MM.1S (cell line): Measurements from ENCODE around the gene MBD5.

Experiments
- DNase-seq: peaks from one replicate; pipeline ENCODE4 v3.0.0-alpha.2; 2015
- H2AFZ ChIP-seq: fragments of 300-600 bp; sonication (generic); 2 replicates; pipeline ENCODE4 v1.6.0; 2016; ENCODE audit warnings: antibody characterized with exemption, low read length
- H3F3A ChIP-seq: fragments of 300-600 bp; sonication (generic); 2 replicates; pipeline ENCODE4 v1.6.1; 2016; ENCODE audit warnings: mild to moderate bottlenecking, antibody characterized with exemption, low read length, moderate library complexity, mixed read lengths; ENCODE audit not compliant: insufficient read depth
- H3K27ac ChIP-seq: fragments of 300-600 bp; sonication (generic); 2 replicates; pipeline ENCODE4 v1.5.1; 2016; ENCODE audit warnings: mild to moderate bottlenecking, low read length
- H3K27me3 ChIP-seq: fragments of 300-600 bp; sonication (generic); replicated peaks from 2 replicates; pipeline ENCODE4 v1.6.0; 2016; ENCODE audit warnings: low read length; ENCODE audit not compliant: insufficient read depth
- H3K36me3 ChIP-seq: fragments of 300-600 bp; sonication (generic); replicated peaks from 2 replicates; pipeline ENCODE4 v1.6.1; 2016; ENCODE audit warnings: mild to moderate bottlenecking, low read length, mixed read lengths; ENCODE audit not compliant: insufficient read depth
- H3K4me1 ChIP-seq: fragments of 300-600 bp; sonication (generic); 2 replicates; pipeline ENCODE4 v1.6.1; 2016; ENCODE audit warnings: low read length, mixed read lengths
- H3K4me2 ChIP-seq: fragments of 300-600 bp; sonication (generic); 2 replicates; pipeline ENCODE4 v1.6.0; 2016; ENCODE audit warnings: low read depth, low read length
- H3K4me3 ChIP-seq: fragments of 300-600 bp; sonication (generic); 2 replicates; pipeline ENCODE4 v1.5.1; 2016; ENCODE audit warnings: low read length, mixed read lengths
- H3K79me2 ChIP-seq: fragments of 300-600 bp; sonication (generic); 2 replicates; pipeline ENCODE4 v1.6.1; 2016; ENCODE audit warnings: mixed run types, low read length, mixed read lengths
- H3K9ac ChIP-seq: fragments of 300-600 bp; sonication (generic); 2 replicates; pipeline ENCODE4 v1.6.1; 2016; ENCODE audit warnings: low read length, mixed read lengths
- H3K9me2 ChIP-seq: fragments of 300-600 bp; sonication (generic); replicated peaks from 2 replicates; pipeline ENCODE4 v1.6.1; 2016; ENCODE audit warnings: mild to moderate bottlenecking, low read length, mixed read lengths; ENCODE audit not compliant: insufficient read depth
- H3K9me3 ChIP-seq: fragments of 300-600 bp; sonication (generic); replicated peaks from 2 replicates; pipeline ENCODE4 v1.6.1; 2016; ENCODE audit warnings: mild to moderate bottlenecking, low read length, mixed read lengths; ENCODE audit not compliant: insufficient read depth
- H4K20me1 ChIP-seq: fragments of 300-600 bp; sonication (generic); 2 replicates; pipeline ENCODE4 v1.6.1; 2016; ENCODE audit warnings: mild to moderate bottlenecking, low read length, moderate library complexity, mixed read lengths; ENCODE audit not compliant: insufficient read depth
- CTCF ChIP-seq: fragments of 300-600 bp; sonication (generic); IDR thresholded peaks from 2 replicates; pipeline ENCODE4 v1.5.1; 2016; ENCODE audit warnings: antibody characterized with exemption, low read length, mixed read lengths
- EZH2 ChIP-seq: fragments of 300-600 bp; sonication (generic); optimal IDR thresholded peaks from 2 replicates; pipeline ENCODE3; 2017; ENCODE audit warnings: low read depth, mild to moderate bottlenecking, antibody characterized with exemption, low read length, mixed read lengths
- EZH2phosphoT487 ChIP-seq: fragments of 300-600 bp; sonication (generic); IDR thresholded peaks from 2 replicates; pipeline ENCODE4 v1.6.1; 2018; ENCODE audit warnings: antibody characterized with exemption, low read length

MBD5 gene

GRCh38 chr2:148031152-148031551 is 10.3 kb downstream of the MBD5 start:
- Histone ChIP-seq H3K79me2 (peaks cover 31% of the 10 kb centered on the region), H4K20me1 (no peaks in the 10 kb centered on the region), H3K4me1 (no peaks in the 10 kb centered on the region)

GRCh38 chr2:148032215-148032614 is 11.3 kb downstream of the MBD5 start:
- Histone ChIP-seq H3K9me2 (no peaks in the 10 kb centered on the region), H3K9ac (no peak overlapping the region), H3K27ac (no peak overlapping the region), H3F3A (no peaks in the 10 kb centered on the region), H2AFZ (no peak overlapping the region), H3K4me3 (no peak overlapping the region), H3K4me2 (no peak overlapping the region), H3K9me3 (no peaks in the 10 kb centered on the region), H3K27me3 (no peaks in the 10 kb centered on the region), H3K4me1 (no peaks in the 10 kb centered on the region), H3K36me3 (no peaks in the 10 kb centered on the region), H4K20me1 (no peaks in the 10 kb centered on the region), H3K79me2 (peaks cover 25% of the 10 kb centered on the region)
- TF ChIP-seq CTCF (no peak), EZH2phosphoT487 (no peak), EZH2 (no peak)
- DNase-seq: no peak

More at GRCh38 chr2:148031152-148031551, 10.3 kb downstream of the MBD5 start:
- Histone ChIP-seq H3K9ac (no peak overlapping the region), H3K27ac (no peak overlapping the region), H3K27me3 (no peaks in the 10 kb centered on the region), H3K9me3 (no peaks in the 10 kb centered on the region), H3K4me3 (no peak overlapping the region), H2AFZ (no peak overlapping the region), H3K36me3 (no peaks in the 10 kb centered on the region), H3F3A (no peaks in the 10 kb centered on the region), H3K4me2 (no peak overlapping the region), H3K9me2 (no peaks in the 10 kb centered on the region)
- DNase-seq: no peak
- TF ChIP-seq CTCF: no peak
- no peak for TF ChIP-seq EZH2phosphoT487
- TF ChIP-seq EZH2: no peak

- DNase-seq: no peak
- H3K79me2 ChIP-seq: 0 out of 2 replicates have a peak, but pooled peaks cover 3% of the 10 kb centered on the region
- H3K9me2 ChIP-seq: no peaks in the 10 kb centered on the region
- H4K20me1 ChIP-seq: no peaks in the 10 kb centered on the region
- H3K4me2 ChIP-seq: no peak overlapping the region
- H3K4me1 ChIP-seq: no peaks in the 10 kb centered on the region
- H3K27me3 ChIP-seq: no peaks in the 10 kb centered on the region
- no peak overlapping the region for H3K9ac ChIP-seq
- H3F3A ChIP-seq: no peaks in the 10 kb centered on the region
- no peaks in the 10 kb centered on the region for H3K36me3 ChIP-seq
- no peak for TF ChIP-seq EZH2phosphoT487
- TF ChIP-seq EZH2: no peak
- no peak for TF ChIP-seq CTCF
- H2AFZ ChIP-seq: no peak overlapping the region
- no peak overlapping the region for H3K4me3 ChIP-seq
- H3K9me3 ChIP-seq: no peaks in the 10 kb centered on the region
- no peak overlapping the region for H3K27ac ChIP-seq
Observed at GRCh38 chr2:148039783-148040182, 18.9 kb downstream of the MBD5 start.
